Upper lobe of left lung (tissue), 6 donors: ENCODE results near the gene ZDHHC21. TPM values are rescaled to one million over a fixed set of nuclear protein-coding genes. Genes with fewer than 3 reads are reported as not detected.

Source experiments
- ATAC-seq, 2 donors: fragments of 200-7000 bp; cut with Tn5 transposase; one replicate each; pipeline ENCODE4 v1.9.1; 2022; ENCODE audit warnings: mild to moderate bottlenecking in 2 of 2, moderate library complexity in 2 of 2; ENCODE audit not compliant: low FRiP score in 2 of 2
- DNase-seq, 2 donors: peaks; one replicate each; pipeline ENCODE4 v3.0.0-alpha.2; 2019 to 2020
- H3K27ac ChIP-seq, 4 donors: fragments of 200-600 bp; sonication (generic); one replicate each; pipeline ENCODE4 v1.5.1; 2016 to 2019
- H3K27me3 ChIP-seq, 4 donors: fragments of 200-600 bp; sonication (generic); one replicate each; pipeline ENCODE4 v1.5.1; 2017 to 2019
- H3K36me3 ChIP-seq, 4 donors: fragments of 200-600 bp; sonication (generic); one replicate each; pipeline ENCODE4 v1.5.1; 2016 to 2019
- H3K4me1 ChIP-seq, 4 donors: fragments of 200-600 bp; sonication (generic); one replicate each; pipeline ENCODE4 v1.5.1; 2018 to 2019
- H3K4me3 ChIP-seq, 4 donors: fragments of 200-600 bp; sonication (generic); one replicate each; pipeline ENCODE4 v1.5.1; 2017 to 2019; ENCODE audit warnings: mild to moderate bottlenecking in 2 of 4, moderate library complexity in 1 of 4
- H3K9me3 ChIP-seq, 4 donors: fragments of 200-600 bp; sonication (generic); one replicate each; pipeline ENCODE4 v1.5.1; 2018 to 2019
- EP300 ChIP-seq, 4 donors: sonication (generic); formaldehyde crosslinking; IDR thresholded peaks; one replicate each; pipeline ENCODE4 v1.5.1; 2017; ENCODE audit warnings: antibody characterized with exemption in 4 of 4, control low read depth in 2 of 4
- POLR2A ChIP-seq, 4 donors: fragments of 450-650 bp; IDR thresholded peaks; one replicate each; pipeline ENCODE4 v1.5.1; 2016 to 2017; ENCODE audit warnings: antibody characterized with exemption in 4 of 4, mild to moderate bottlenecking in 2 of 4
- POLR2AphosphoS5 ChIP-seq, 2 donors: sonication (generic); formaldehyde crosslinking; IDR thresholded peaks; one replicate each; pipeline ENCODE4 v1.5.1; 2017; ENCODE audit warnings: antibody characterized with exemption in 2 of 2
- whole genome bisulfite sequencing, 2 donors: methylation state at CpG; one replicate each; pipeline ENCODE4 v1.1.5; 2017 to 2018; 5-methylcytosine and 5-hydroxymethylcytosine counted together
- total RNA-seq, 6 donors: library from RNA; depleted of rRNA in 4 of 6; stranded (reverse); fragments of >200 nt in 4 of 6; gene quantifications; one replicate each; pipeline versions ENCODE4 v1.1.0 to v1.2.1, GENCODE V29; 2016 to 2021
- TF ChIP-seq, protein P1 (sequence below), 6 experiments: fragments of 450-650 bp in 4 of 6; fragments of 200-600 bp in 2 of 6; sonication (generic) in 2 of 6; IDR thresholded peaks; one replicate each; pipeline ENCODE4 v1.5.1; 2016 to 2019; ENCODE audit warnings: antibody characterized with exemption in 6 of 6
- donor health status: DM: no; HTN: no; CAD: no; lungs with moderate emphysema.
- donor health status: DM: no; HTN: yes; CAD: no; lungs with severe emphysema.

Gene ZDHHC21
- total RNA-seq, 6 donors from 2014 or later, result 6.5 to 46.5 (median 21.1) TPM

GRCh38 chr9:14704281-14704680 lies 11.0 kb upstream of the ZDHHC21 start:
- Histone ChIP-seq H3K4me1 (no peaks in the 10 kb centered on the region), H3K27me3 (no peaks in the 10 kb centered on the region), H3K36me3 (no peaks in the 10 kb centered on the region), H3K9me3 (peaks cover 0 to 16% (median 12%) of the 10 kb centered on the region in 4 donors), H3K27ac (no peak overlapping the region), H3K4me3 (no peak overlapping the region)
- no peak for DNase-seq
- 100% methylated on average over 2 of the region's 3 CpGs; no CpG with 5 or more reads in 1 of the 2 donors for WGBS, 2 donors
- TF ChIP-seq POLR2A (IDR thresholded peaks at IDR 0.05), result no peak
- TF ChIP-seq, protein P1, sequence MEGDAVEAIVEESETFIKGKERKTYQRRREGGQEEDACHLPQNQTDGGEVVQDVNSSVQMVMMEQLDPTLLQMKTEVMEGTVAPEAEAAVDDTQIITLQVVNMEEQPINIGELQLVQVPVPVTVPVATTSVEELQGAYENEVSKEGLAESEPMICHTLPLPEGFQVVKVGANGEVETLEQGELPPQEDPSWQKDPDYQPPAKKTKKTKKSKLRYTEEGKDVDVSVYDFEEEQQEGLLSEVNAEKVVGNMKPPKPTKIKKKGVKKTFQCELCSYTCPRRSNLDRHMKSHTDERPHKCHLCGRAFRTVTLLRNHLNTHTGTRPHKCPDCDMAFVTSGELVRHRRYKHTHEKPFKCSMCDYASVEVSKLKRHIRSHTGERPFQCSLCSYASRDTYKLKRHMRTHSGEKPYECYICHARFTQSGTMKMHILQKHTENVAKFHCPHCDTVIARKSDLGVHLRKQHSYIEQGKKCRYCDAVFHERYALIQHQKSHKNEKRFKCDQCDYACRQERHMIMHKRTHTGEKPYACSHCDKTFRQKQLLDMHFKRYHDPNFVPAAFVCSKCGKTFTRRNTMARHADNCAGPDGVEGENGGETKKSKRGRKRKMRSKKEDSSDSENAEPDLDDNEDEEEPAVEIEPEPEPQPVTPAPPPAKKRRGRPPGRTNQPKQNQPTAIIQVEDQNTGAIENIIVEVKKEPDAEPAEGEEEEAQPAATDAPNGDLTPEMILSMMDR (IDR thresholded peaks at IDR 0.05), result no peak
- TF ChIP-seq EP300 (IDR thresholded peaks at IDR 0.05), result no peak
- no peak for TF ChIP-seq POLR2AphosphoS5 (IDR thresholded peaks at IDR 0.05)
- no peak for ATAC-seq

GRCh38 chr9:14702200-14702720 lies 9.0 kb upstream of the ZDHHC21 start:
- TF ChIP-seq POLR2A (IDR thresholded peaks at IDR 0.05), result no peak
- no peak overlapping the region for H3K4me3 ChIP-seq
- no peak overlapping the region for H3K27ac ChIP-seq
- no peaks in the 10 kb centered on the region for H3K36me3 ChIP-seq
- DNase-seq, result no peak
- 66 to 69% methylated on average over 4 of the region's 4 CpGs for WGBS, 2 donors
- H3K9me3 ChIP-seq, result peaks cover 0 to 16% (median 12%) of the 10 kb centered on the region in 4 donors
- H3K27me3 ChIP-seq, result no peaks in the 10 kb centered on the region
- no peak for ATAC-seq
- no peaks in the 10 kb centered on the region for H3K4me1 ChIP-seq

DNA sequence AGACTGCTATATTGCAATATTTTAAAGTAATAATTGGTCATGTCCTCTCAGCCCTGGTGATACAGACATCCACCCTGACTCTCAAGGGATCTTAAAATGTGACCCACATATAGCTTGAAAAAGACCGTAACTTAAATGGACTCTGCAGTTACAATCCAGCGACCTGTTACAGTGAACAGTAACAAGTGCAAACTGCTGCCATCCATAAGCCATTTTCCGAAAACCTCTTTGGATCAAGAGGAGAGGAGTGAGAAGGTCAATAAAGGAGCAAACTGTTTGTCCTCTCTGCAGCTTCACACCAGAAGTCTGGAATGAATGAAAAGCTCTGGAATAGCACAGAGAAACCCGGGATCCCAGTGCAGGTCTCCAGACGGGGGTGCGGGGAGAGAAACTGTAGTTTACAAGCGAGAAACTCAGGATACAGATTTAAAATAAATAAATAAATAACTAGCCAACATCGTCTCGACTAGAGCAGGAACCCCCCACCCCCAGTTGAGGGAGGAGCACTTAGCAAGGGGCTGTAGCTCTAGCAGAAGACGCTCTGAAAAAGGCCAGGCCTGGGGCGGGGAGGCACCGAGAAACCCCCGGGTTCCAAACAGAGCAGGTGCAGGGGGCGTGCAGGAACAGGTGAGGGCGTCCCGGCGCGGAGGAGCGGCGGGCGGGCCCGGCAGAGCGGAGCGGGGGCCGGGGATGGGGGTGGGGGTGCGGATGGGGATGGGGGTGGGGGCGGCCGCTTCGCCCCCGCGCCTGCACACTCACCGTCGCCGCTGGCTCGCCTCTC lies 572 bp downstream of the ZDHHC21 start:
- TF ChIP-seq EP300 (IDR thresholded peaks at IDR 0.05) (no peak), POLR2AphosphoS5 (IDR thresholded peaks at IDR 0.05) (no peak), POLR2A (IDR thresholded peaks at IDR 0.05) (no peak)
- TF ChIP-seq, protein P1 (IDR thresholded peaks at IDR 0.05), result no peak
- no peaks in the 10 kb centered on the region for H3K27me3 ChIP-seq
- H3K9me3 ChIP-seq, result no peaks in the 10 kb centered on the region
- 1 to 5% methylated on average over 12 to 13 of the region's 35 CpGs for WGBS, 2 donors
- DNase-seq (no peak), ATAC-seq (peak in 1 of 2 donors; percentile 54)
- peak overlapping the region; percentile 40 to 81 (median 48) for H3K27ac ChIP-seq
- peak overlapping the region; percentile 69 to 94 (median 79) for H3K4me3 ChIP-seq
- peaks cover 8 to 29% (median 16%) of the 10 kb centered on the region in 4 donors for H3K4me1 ChIP-seq
- peaks cover 0 to 15% (median 6%) of the 10 kb centered on the region in 4 donors for H3K36me3 ChIP-seq

DNA sequence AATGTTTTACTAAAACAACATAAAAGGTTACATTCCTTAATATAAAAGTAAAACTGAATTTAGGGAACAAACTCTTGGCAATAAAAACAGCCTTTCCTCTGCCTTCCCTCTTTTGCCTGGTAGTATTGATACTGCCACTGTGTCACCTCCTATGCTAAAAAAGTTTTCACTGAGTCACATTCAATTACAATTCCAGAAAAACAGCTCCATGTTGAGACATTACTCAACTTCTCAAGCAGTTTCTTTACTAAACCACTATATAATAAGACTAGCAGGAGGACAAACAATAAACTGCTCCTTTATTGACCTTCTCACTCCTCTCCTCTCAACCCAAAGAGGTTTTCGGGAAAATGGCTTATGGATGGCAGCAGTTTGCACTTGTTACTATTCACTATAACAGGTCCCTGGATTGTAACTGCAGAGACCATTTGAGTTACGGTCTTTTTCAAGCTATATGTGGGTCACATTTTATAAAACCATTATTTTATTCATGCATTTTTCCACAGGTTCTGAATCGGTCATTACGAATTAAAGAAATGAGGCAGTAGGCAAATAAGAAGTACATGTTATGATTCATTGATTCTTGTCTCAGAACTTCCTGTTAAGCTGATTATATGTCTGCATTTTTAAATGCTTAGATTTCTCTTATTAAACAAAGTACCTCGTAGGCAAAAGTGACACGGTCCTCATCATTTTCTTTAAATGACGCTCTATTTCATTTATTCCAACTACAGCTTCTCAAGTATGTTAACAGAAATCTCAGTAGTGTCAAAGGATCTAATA lies 2.1 kb downstream of the ZDHHC21 start:
- ATAC-seq, result no peak
- H3K4me3 ChIP-seq, result peak overlapping the region in 2 of 4 donors; percentile 69 to 94

GRCh38 chr9:14687042-14687719 lies 6.1 kb downstream of the ZDHHC21 start:
- TF ChIP-seq POLR2AphosphoS5 (IDR thresholded peaks at IDR 0.05), result no peak
- no peak for TF ChIP-seq POLR2A (IDR thresholded peaks at IDR 0.05)
- TF ChIP-seq, protein P1 (IDR thresholded peaks at IDR 0.05), result no peak
- no peak overlapping the region for H3K4me3 ChIP-seq
- ATAC-seq (no peak), DNase-seq (no peak)
- no peaks in the 10 kb centered on the region for H3K9me3 ChIP-seq
- peaks cover 5 to 17% (median 15%) of the 10 kb centered on the region in 4 donors for H3K4me1 ChIP-seq
- H3K27ac ChIP-seq, result no peak overlapping the region
- no peaks in the 10 kb centered on the region for H3K27me3 ChIP-seq
- 93% methylated on average over 12 of the region's 12 CpGs for WGBS, 2 donors
- H3K36me3 ChIP-seq, result peaks cover 0 to 25% (median 8%) of the 10 kb centered on the region in 4 donors

More for the DNA sequence above, 2.1 kb downstream of the ZDHHC21 start:
- WGBS, 2 donors, result 63 to 68% methylated on average over 7 of the region's 7 CpGs
- peak overlapping the region in 3 of 4 donors; percentile 31 to 41 (median 34) for H3K27ac ChIP-seq
- no peaks in the 10 kb centered on the region for H3K27me3 ChIP-seq
- no peaks in the 10 kb centered on the region for H3K9me3 ChIP-seq
- no peak for TF ChIP-seq POLR2AphosphoS5 (IDR thresholded peaks at IDR 0.05)
- peak in 1 of 4 donors; percentile 58 for TF ChIP-seq EP300 (IDR thresholded peaks at IDR 0.05)
- H3K4me1 ChIP-seq, result peaks cover 8 to 29% (median 16%) of the 10 kb centered on the region in 4 donors
- no peak for DNase-seq
- H3K36me3 ChIP-seq, result peaks cover 0 to 25% (median 8%) of the 10 kb centered on the region in 4 donors
